HepG2 (cell line): ENCODE data around the gene U2AF1L4. TPM values are rescaled to one million over a fixed set of nuclear protein-coding genes. Genes with fewer than 3 reads are reported as not detected.
A peak's percentile ranks its signal among the peaks of the same experiment; 100 is the strongest.

Experiments used
- ARHGAP35 ChIP-seq: sonication (generic); formaldehyde crosslinking; IDR thresholded peaks from 2 replicates; pipeline ENCODE4 v1.9.0; 2022; ENCODE audit warnings: mild to moderate bottlenecking, inconsistent platforms, moderate library complexity, missing genetic modification reagents, borderline replicate concordance
- ATF7-NPFF ChIP-seq: sonication (generic); formaldehyde crosslinking; IDR thresholded peaks from 2 replicates; pipeline ENCODE4 v1.8.1; 2023; ENCODE audit warnings: mild to moderate bottlenecking, low read depth, missing genetic modification reagents, moderate library complexity
- ATM ChIP-seq: fragments of 450-650 bp; IDR thresholded peaks from 2 replicates; pipeline ENCODE4 v1.7.1; 2017; ENCODE audit warnings: mild to moderate bottlenecking, borderline replicate concordance
- CBFB ChIP-seq: sonication (generic); formaldehyde crosslinking; IDR thresholded peaks from 2 replicates; pipeline ENCODE4 v1.4.0; 2020; ENCODE audit warnings: missing genetic modification reagents
- CBX5 ChIP-seq: sonication (generic); formaldehyde crosslinking; IDR thresholded peaks from 2 replicates; pipeline ENCODE4 v1.4.0; 2020; ENCODE audit warnings: missing genetic modification reagents, borderline replicate concordance
- CEBPG ChIP-seq: IDR thresholded peaks from 2 replicates; pipeline ENCODE4 v1.6.1; 2016
- CREB3 ChIP-seq: sonication (generic); formaldehyde crosslinking; IDR thresholded peaks from 2 replicates; pipeline ENCODE4 v1.5.0; 2020; ENCODE audit warnings: missing genetic modification reagents
- ERF ChIP-seq: IDR thresholded peaks from 2 replicates; pipeline ENCODE4 v1.6.1; 2018; ENCODE audit warnings: missing biosample characterization, missing genetic modification reagents
- FOXM1 ChIP-seq: sonication (generic); formaldehyde crosslinking; IDR thresholded peaks from 2 replicates; pipeline ENCODE4 v1.5.0; 2020; ENCODE audit warnings: missing genetic modification reagents
- KDM5A ChIP-seq: fragments of 200-600 bp; sonication (generic); IDR thresholded peaks from 2 replicates; pipeline ENCODE4 v1.7.0; 2018; ENCODE audit warnings: antibody characterized with exemption, mild to moderate bottlenecking, low read length, borderline replicate concordance
- MED13 ChIP-seq: sonication (generic); formaldehyde crosslinking; IDR thresholded peaks from 2 replicates; pipeline ENCODE4 v1.5.0; 2020; ENCODE audit warnings: missing genetic modification reagents
- NFE2 ChIP-seq: sonication (generic); formaldehyde crosslinking; IDR thresholded peaks from 2 replicates; pipeline ENCODE4 v1.4.0; 2020; ENCODE audit warnings: missing genetic modification reagents
- NFYB ChIP-seq: sonication (generic); formaldehyde crosslinking; IDR thresholded peaks from 2 replicates; pipeline ENCODE4 v1.4.0; 2020; ENCODE audit warnings: missing genetic modification reagents
- PHF8 ChIP-seq: sonication (generic); formaldehyde crosslinking; IDR thresholded peaks from 2 replicates; pipeline ENCODE4 v1.5.0; 2020; ENCODE audit warnings: missing genetic modification reagents
- SALL1 ChIP-seq: sonication (generic); formaldehyde crosslinking; IDR thresholded peaks from 2 replicates; pipeline ENCODE4 v1.8.0; 2022; ENCODE audit warnings: mild to moderate bottlenecking, missing genetic modification reagents
- ZBTB20 ChIP-seq: sonication (generic); formaldehyde crosslinking; IDR thresholded peaks from 2 replicates; pipeline ENCODE4 v1.8.1; 2023; ENCODE audit warnings: missing genetic modification reagents, low read depth, mild to moderate bottlenecking, borderline replicate concordance
- ZBTB3 ChIP-seq: sonication (generic); formaldehyde crosslinking; IDR thresholded peaks from 2 replicates; pipeline ENCODE4 v1.4.0; 2020; ENCODE audit warnings: low read depth, mild to moderate bottlenecking, moderate library complexity, missing genetic modification reagents, borderline replicate concordance
- ZFAT ChIP-seq: sonication (generic); formaldehyde crosslinking; conservative IDR thresholded peaks from 2 replicates; pipeline ENCODE4 v1.8.1; 2023; ENCODE audit warnings: missing genetic modification reagents, inconsistent platforms
- ZFYVE20 ChIP-seq: sonication (generic); formaldehyde crosslinking; IDR thresholded peaks from 2 replicates; pipeline ENCODE4 v1.8.0; 2023; ENCODE audit warnings: low read depth, mild to moderate bottlenecking, moderate library complexity, missing genetic modification reagents, borderline replicate concordance
- ZNF260 ChIP-seq: sonication (generic); formaldehyde crosslinking; IDR thresholded peaks from 2 replicates; pipeline ENCODE4 v1.4.0; 2020; ENCODE audit warnings: missing genetic modification reagents, low read depth, mild to moderate bottlenecking, borderline replicate concordance
- ZNF431 ChIP-seq: sonication (generic); formaldehyde crosslinking; IDR thresholded peaks from 2 replicates; pipeline ENCODE4 v1.9.0; 2022; ENCODE audit warnings: missing genetic modification reagents, low read depth, mild to moderate bottlenecking, borderline replicate concordance
- ZNF549 ChIP-seq: sonication (generic); formaldehyde crosslinking; IDR thresholded peaks from 2 replicates; pipeline ENCODE4 v1.5.0; 2020; ENCODE audit warnings: missing genetic modification reagents
- ZNF660 ChIP-seq: sonication (generic); formaldehyde crosslinking; IDR thresholded peaks from 2 replicates; pipeline ENCODE4 v1.5.1; 2020; ENCODE audit warnings: mild to moderate bottlenecking, low read depth, missing genetic modification reagents, borderline replicate concordance
- ZSCAN29 ChIP-seq: sonication (generic); formaldehyde crosslinking; conservative IDR thresholded peaks from 2 replicates; pipeline ENCODE4 v1.4.0; 2020; ENCODE audit warnings: mild to moderate bottlenecking, missing genetic modification reagents
- polyA plus RNA-seq, 8 experiments: library from polyadenylated mRNA; depleted of rRNA in 3 of 8; stranded (reverse) in 7 of 8; unstranded in 1 of 8; fragments of >200 nt; fragmentation: Illumina TruSeq in 4 of 8; extraction: Trizol in 4 of 8; gene quantifications; 2 replicates each; pipeline versions ENCODE4 v1.2.1 to v1.2.3, GENCODE V29; 2011 to 2016; ENCODE audit warnings: low read depth in 4 of 8, missing spikeins in 1 of 8, mixed read lengths in 1 of 8; ENCODE audit not compliant: insufficient read depth in 1 of 8
- total RNA-seq, 5 experiments: library from RNA; depleted of rRNA; stranded (reverse); fragments of >200 nt; fragmentation: Illumina TruSeq; extraction: Trizol; gene quantifications; 2 replicates each; pipeline ENCODE4 v1.2.3, GENCODE V29; 2016; ENCODE audit warnings: low read depth in 1 of 5
- TF ChIP-seq, protein P1 (sequence below): sonication (generic); formaldehyde crosslinking; IDR thresholded peaks from 2 replicates; pipeline ENCODE4 v1.5.1; 2020; ENCODE audit warnings: missing genetic modification reagents, mild to moderate bottlenecking, borderline replicate concordance

The U2AF1L4 gene
- total and polyA plus RNA-seq, 2 of the 13 experiments (the other 11 are each of a cell fraction or from before 2014, with no cell fraction given) = 7.9 to 15.4 TPM

DNA sequence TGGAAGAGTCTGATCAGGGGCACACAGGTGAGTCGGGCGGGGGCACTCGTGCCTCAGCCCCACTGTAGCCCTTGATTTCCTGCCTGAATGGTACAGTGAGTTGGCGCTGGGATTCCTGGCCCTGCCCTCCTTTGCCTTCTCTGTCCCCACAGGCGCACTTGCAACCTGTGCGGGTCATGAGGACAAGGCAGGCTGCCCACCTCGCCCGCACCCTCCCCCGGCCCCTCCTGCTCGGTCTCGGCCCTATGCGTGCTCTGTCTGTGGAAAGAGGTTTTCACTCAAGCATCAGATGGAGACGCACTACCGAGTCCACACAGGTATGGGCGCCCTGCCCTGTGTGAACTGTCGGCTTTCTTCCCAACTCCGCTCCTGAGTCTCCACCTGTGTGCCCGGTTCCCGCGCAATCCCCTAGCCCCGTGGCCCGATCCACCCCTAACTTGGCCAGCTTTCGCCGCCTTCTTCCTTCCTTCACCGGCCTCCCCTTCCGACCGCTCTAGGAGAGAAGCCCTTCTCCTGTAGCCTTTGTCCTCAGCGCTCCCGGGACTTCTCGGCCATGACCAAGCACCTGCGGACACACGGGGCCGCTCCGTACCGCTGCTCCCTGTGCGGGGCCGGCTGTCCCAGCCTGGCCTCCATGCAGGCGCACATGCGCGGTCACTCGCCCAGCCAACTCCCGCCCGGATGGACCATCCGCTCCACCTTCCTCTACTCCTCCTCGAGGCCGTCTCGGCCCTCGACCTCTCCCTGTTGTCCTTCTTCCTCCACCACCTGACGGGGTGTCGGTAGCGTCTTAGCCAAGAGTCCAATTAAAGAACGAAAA is 29.0 kb downstream of the U2AF1L4 start (continued):
- no peak; the same call in 1 of the 2 replicates for TF ChIP-seq CEBPG (CRISPR knock-in tag)
- no peak for TF ChIP-seq ATM
- no peak; the same call in none of the 2 replicates for TF ChIP-seq CBFB (CRISPR knock-in tag)
- peak; percentile 67; the same call in 1 of the 2 replicates for TF ChIP-seq ZBTB20
- no peak for TF ChIP-seq ZSCAN29 (CRISPR knock-in tag)
- no peak for TF ChIP-seq MED13 (CRISPR knock-in tag)
- 0 out of 2 replicates have a peak, but pooled peaks have one; percentile 40 for TF ChIP-seq ATF7-NPFF (CRISPR knock-in tag)
- 0 out of 2 replicates have a peak, but pooled peaks have one; percentile 4 for TF ChIP-seq NFYB (CRISPR knock-in tag)
- TF ChIP-seq CBX5 (CRISPR knock-in tag) = no peak
- no peak for TF ChIP-seq NFE2
- no peak for TF ChIP-seq ZNF260 (CRISPR knock-in tag)
- TF ChIP-seq SALL1 = no peak; the same call in 1 of the 2 replicates
- TF ChIP-seq ZFYVE20 = no peak
- 0 out of 2 replicates have a peak, but pooled peaks have one; percentile 49 for TF ChIP-seq ZNF431
- TF ChIP-seq ZFAT (CRISPR knock-in tag) = no peak
- no peak for TF ChIP-seq FOXM1 (CRISPR knock-in tag)
- no peak for TF ChIP-seq KDM5A
- TF ChIP-seq ZNF549 (CRISPR knock-in tag) = no peak
- 0 out of 2 replicates have a peak, but pooled peaks have one; percentile 36 for TF ChIP-seq CREB3 (CRISPR knock-in tag)
- no peak for TF ChIP-seq PHF8 (CRISPR knock-in tag)
- peak; percentile 8; the same call in 1 of the 2 replicates for TF ChIP-seq ZBTB3 (CRISPR knock-in tag)
- TF ChIP-seq ZNF660 (CRISPR knock-in tag) = no peak
- TF ChIP-seq, protein P1, sequence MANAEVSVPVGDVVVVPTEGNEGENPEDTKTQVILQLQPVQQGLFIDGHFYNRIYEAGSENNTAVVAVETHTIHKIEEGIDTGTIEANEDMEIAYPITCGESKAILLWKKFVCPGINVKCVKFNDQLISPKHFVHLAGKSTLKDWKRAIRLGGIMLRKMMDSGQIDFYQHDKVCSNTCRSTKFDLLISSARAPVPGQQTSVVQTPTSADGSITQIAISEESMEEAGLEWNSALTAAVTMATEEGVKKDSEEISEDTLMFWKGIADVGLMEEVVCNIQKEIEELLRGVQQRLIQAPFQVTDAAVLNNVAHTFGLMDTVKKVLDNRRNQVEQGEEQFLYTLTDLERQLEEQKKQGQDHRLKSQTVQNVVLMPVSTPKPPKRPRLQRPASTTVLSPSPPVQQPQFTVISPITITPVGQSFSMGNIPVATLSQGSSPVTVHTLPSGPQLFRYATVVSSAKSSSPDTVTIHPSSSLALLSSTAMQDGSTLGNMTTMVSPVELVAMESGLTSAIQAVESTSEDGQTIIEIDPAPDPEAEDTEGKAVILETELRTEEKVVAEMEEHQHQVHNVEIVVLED (CRISPR knock-in tag) = no peak
- peak; percentile 85 for TF ChIP-seq ERF
- 0 out of 2 replicates have a peak, but pooled peaks have one; percentile 18 for TF ChIP-seq ARHGAP35 (CRISPR knock-in tag)
